ENCODE data around the gene MSRB3.
"Not testable (repeated sequence)": the region's sequence is repeated elsewhere in the genome, so short reads cannot be mapped to it uniquely, and the experiment has no call there.

MSRB3 gene
- total RNA-seq = 0 to 0.27 (median 0) reads per million in 4 donors

- DNase-seq = peak in 1 of 5 donors; percentile 10
Observed at GRCh38 chr12:65278576-65279368, at the start of gene MSRB3. MSRB3 (plus strand) TSS chr12:65278683; CDS start chr12:65308580, 29,897 bp downstream.

GRCh38 chr12:65229441-65229840 is 49.0 kb upstream of the MSRB3 start:
- no peak for DNase-seq

GRCh38 chr12:65232476-65233077 is 45.9 kb upstream of the MSRB3 start:
- peak in 1 of 5 donors; percentile 14 for DNase-seq

GRCh38 chr12:65237153-65237552 is 41.3 kb upstream of the MSRB3 start:
- DNase-seq = no peak

GRCh38 chr12:65238609-65239008 is 39.9 kb upstream of the MSRB3 start:
- no peak for DNase-seq

- DNase-seq = peak in 1 of 5 donors; percentile 41
Observed at GRCh38 chr12:65248656-65249633, 29.5 kb upstream of the MSRB3 start.

GRCh38 chr12:65252515-65252914 is 26.0 kb upstream of the MSRB3 start:
- DNase-seq = no peak

- DNase-seq = no peak
Observed at GRCh38 chr12:65257986-65258385, 20.5 kb upstream of the MSRB3 start.

GRCh38 chr12:65259501-65259900 is 19.0 kb upstream of the MSRB3 start:
- DNase-seq = no peak

- DNase-seq = no peak
Observed at GRCh38 chr12:65263777-65264176, 14.7 kb upstream of the MSRB3 start.

- DNase-seq = no peak
Observed at GRCh38 chr12:65266408-65266807, 12.1 kb upstream of the MSRB3 start.

GRCh38 chr12:65269603-65270002 is 8.9 kb upstream of the MSRB3 start:
- no peak for DNase-seq

- DNase-seq = no peak
Observed at GRCh38 chr12:65274602-65275272, 3.7 kb upstream of the MSRB3 start.

GRCh38 chr12:65275627-65276026 is 2.9 kb upstream of the MSRB3 start:
- DNase-seq = no peak

- DNase-seq = no peak
Observed at GRCh38 chr12:65276916-65277530, 1.5 kb upstream of the MSRB3 start.

- DNase-seq = no peak
Observed at GRCh38 chr12:65277994-65278575, 398 bp upstream of the MSRB3 start.

- no peak for DNase-seq
Observed at GRCh38 chr12:65279369-65280112, 1.1 kb downstream of the MSRB3 start.

- DNase-seq = no peak
Observed at GRCh38 chr12:65280306-65280705, 1.8 kb downstream of the MSRB3 start.

- no peak for DNase-seq
Observed at GRCh38 chr12:65282840-65283239, 4.4 kb downstream of the MSRB3 start.

GRCh38 chr12:65285532-65285931 is 7.0 kb downstream of the MSRB3 start:
- not testable (repeated sequence) for DNase-seq

- DNase-seq = no peak
Observed at GRCh38 chr12:65287426-65287825, 8.9 kb downstream of the MSRB3 start.

Measured in T-helper 1 cell (primary cell).